DOHH2 (cell line): Measurements from ENCODE around the gene CR1L.
"Not testable (repeated sequence)": the region's sequence is repeated elsewhere in the genome, so short reads cannot be mapped to it uniquely, and the experiment has no call there.

Experiments
- CTCF ChIP-seq: fragments of 200-600 bp; sonication (generic); IDR thresholded peaks from one replicate; pipeline ENCODE4 v1.5.1; 2014; ENCODE audit warnings: antibody characterized with exemption, mild to moderate bottlenecking, low read depth, low read length; ENCODE audit not compliant: poor library complexity, severe bottlenecking
- EZH2phosphoT487 ChIP-seq: fragments of 200-600 bp; sonication (generic); IDR thresholded peaks from 2 replicates; pipeline ENCODE4 v1.6.1; 2017; ENCODE audit warnings: borderline replicate concordance, mild to moderate bottlenecking, antibody characterized with exemption, low read length, moderate library complexity, mixed read lengths

GRCh38 chr1:207680590-207681388 lies 35.9 kb downstream of the CR1L start:
- TF ChIP-seq CTCF, EZH2phosphoT487: not testable (repeated sequence)
